ENCODE measurements around the gene EMC10. TPM values are rescaled to one million over a fixed set of nuclear protein-coding genes. Genes with fewer than 3 reads are reported as not detected.

EMC10 gene
- total RNA-seq, 1 experiment from 2014 or later = 61.3 TPM

DNA sequence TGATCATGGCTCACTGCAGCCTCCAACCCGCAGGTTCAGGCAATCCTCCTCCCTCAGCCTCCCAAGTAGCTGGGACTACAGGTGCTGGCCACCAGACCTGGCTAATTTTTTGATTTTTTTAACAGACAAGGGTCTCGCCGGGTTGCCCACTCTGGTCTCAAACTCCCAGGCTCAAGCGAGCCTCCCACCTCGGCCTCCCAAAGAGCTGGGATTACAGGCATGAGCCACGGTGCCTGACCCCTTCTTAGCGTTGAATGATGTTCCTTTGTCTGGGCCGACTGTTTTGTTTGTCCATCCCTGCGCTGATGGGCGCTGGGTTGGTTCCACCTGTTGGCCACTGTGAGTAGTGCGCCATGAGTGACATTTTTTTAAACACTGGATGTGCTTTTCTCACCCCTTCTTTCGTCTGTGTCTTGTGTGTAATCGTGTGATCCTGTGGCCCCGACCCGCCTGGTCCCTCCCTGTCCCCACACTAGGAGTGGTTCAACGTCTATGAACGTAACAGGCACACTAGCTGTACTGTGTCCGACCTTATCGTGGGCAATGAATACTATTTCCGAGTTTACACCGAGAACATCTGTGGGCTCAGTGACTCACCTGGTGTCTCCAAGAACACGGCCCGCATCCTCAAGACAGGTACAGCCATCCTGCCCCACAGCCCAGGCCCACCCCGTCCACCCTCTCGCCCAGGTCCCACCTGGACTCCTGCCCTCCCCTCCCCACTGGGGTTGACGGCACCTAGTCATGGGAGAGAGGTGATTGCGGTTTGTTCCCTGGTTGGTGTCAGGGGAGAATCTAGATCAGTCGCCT is 15.0 kb upstream of the EMC10 start:
- Mint-ChIP-seq H3K27me3 (ENCODE audit: insufficient read depth, unreplicated experiment) (peaks cover 14% of the 10 kb centered on the region), H3K4me1 (ENCODE audit: insufficient read depth, unreplicated experiment) (no peaks in the 10 kb centered on the region), H3K36me3 (ENCODE audit: insufficient read depth, unreplicated experiment) (no peaks in the 10 kb centered on the region), H3K4me3 (ENCODE audit: unreplicated experiment) (no peak overlapping the region), H3K9me3 (ENCODE audit: unreplicated experiment) (peaks cover 7% of the 10 kb centered on the region), H3K27ac (ENCODE audit: low read depth, unreplicated experiment) (no peak overlapping the region)
- DNase-seq (ENCODE audit: unreplicated experiment) = peak; percentile 78
- TF ChIP-seq, protein P1, sequence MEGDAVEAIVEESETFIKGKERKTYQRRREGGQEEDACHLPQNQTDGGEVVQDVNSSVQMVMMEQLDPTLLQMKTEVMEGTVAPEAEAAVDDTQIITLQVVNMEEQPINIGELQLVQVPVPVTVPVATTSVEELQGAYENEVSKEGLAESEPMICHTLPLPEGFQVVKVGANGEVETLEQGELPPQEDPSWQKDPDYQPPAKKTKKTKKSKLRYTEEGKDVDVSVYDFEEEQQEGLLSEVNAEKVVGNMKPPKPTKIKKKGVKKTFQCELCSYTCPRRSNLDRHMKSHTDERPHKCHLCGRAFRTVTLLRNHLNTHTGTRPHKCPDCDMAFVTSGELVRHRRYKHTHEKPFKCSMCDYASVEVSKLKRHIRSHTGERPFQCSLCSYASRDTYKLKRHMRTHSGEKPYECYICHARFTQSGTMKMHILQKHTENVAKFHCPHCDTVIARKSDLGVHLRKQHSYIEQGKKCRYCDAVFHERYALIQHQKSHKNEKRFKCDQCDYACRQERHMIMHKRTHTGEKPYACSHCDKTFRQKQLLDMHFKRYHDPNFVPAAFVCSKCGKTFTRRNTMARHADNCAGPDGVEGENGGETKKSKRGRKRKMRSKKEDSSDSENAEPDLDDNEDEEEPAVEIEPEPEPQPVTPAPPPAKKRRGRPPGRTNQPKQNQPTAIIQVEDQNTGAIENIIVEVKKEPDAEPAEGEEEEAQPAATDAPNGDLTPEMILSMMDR (IDR thresholded peaks at IDR 0.05; ENCODE audit: unreplicated experiment) = peak; percentile 81
- CTCF ChIA-PET = interaction anchor here (0.6 to 3.4 kb wide), 23 partner anchors 12 to 1014 kb away, joined by 3 to 27 read pairs (median 5); partner anchors contain the start of genes NAPSA and NR1H2
- POLR2A ChIA-PET = interaction anchor here (0.6 to 1.6 kb wide), 3 partner anchors 76 to 646 kb away, joined by 3 to 10 read pairs (median 4); partner anchors contain the start of gene POLD1
- intact Hi-C loops (cut with micrococcal nuclease) = loop anchor here (1.0 to 2.0 kb wide), 3 partner anchors 93 to 322 kb away; no protein-coding TSS in a partner anchor
- no TSS peak for BruUV-seq (replicated peaks)

DNA sequence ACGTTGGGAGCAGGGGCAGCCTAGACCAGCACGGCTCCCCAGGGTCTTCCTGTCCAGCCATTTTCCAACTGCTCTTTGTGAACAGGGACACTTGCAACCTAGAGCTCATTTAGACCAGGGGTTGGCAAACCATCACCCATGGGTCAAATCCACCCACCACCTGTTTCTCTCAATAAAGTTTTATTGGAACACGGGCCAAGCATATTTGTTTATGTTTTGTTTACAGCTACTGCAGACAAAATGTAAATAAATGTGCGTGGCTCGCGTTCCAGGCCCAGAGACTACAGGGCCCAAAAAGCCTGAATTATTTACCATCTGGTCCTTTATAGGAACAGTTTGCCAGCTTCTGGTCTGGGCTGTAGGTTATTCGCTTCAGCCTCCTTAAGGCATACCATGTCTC is 13.3 kb upstream of the EMC10 start:
- intact Hi-C loops (cut with micrococcal nuclease) = no loop called here
- no peak overlapping the region for H3K27ac Mint-ChIP-seq (ENCODE audit: low read depth, unreplicated experiment)

DNA sequence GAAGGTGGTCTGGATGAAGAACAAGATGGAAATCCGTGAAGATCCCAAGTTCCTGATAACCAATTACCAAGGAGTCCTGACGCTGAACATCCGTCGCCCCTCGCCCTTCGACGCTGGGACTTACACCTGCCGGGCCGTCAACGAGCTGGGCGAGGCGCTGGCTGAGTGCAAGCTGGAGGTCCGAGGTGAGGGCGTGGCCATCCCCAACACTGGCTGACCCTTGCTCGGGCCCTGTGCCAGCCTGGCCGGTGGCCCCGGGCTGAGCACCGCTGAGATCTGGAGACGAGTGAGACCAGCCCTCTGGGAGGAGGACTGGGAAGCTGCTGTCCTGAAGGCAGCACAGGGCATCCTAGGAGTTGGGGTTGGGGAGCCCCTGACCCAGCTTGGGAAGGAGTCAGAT is 12.0 kb upstream of the EMC10 start:
- DNase-seq (ENCODE audit: unreplicated experiment) = no peak
- H3K4me1 Mint-ChIP-seq (ENCODE audit: insufficient read depth, unreplicated experiment) = no peaks in the 10 kb centered on the region
- no peaks in the 10 kb centered on the region for H3K27me3 Mint-ChIP-seq (ENCODE audit: insufficient read depth, unreplicated experiment)
- intact Hi-C loops (cut with micrococcal nuclease) = no loop called here
- BruUV-seq (replicated peaks) = no TSS peak
- no peak overlapping the region for H3K4me3 Mint-ChIP-seq (ENCODE audit: unreplicated experiment)
- no peaks in the 10 kb centered on the region for H3K36me3 Mint-ChIP-seq (ENCODE audit: insufficient read depth, unreplicated experiment)
- no peak overlapping the region for H3K27ac Mint-ChIP-seq (ENCODE audit: low read depth, unreplicated experiment)
- ChIA-PET POLR2A (no interaction called here), CTCF (interaction anchor here (0.5 to 0.7 kb wide), 3 partner anchors 38 to 956 kb away, joined by 3 read pairs; no protein-coding TSS in a partner anchor)
- TF ChIP-seq, protein P1 (IDR thresholded peaks at IDR 0.05; ENCODE audit: unreplicated experiment) = no peak
- no peaks in the 10 kb centered on the region for H3K9me3 Mint-ChIP-seq (ENCODE audit: unreplicated experiment)

More for the DNA sequence above, 13.3 kb upstream of the EMC10 start:
- H3K4me1 Mint-ChIP-seq (ENCODE audit: insufficient read depth, unreplicated experiment) = no peaks in the 10 kb centered on the region
- H3K36me3 Mint-ChIP-seq (ENCODE audit: insufficient read depth, unreplicated experiment) = no peaks in the 10 kb centered on the region
- no peak overlapping the region for H3K4me3 Mint-ChIP-seq (ENCODE audit: unreplicated experiment)
- H3K27me3 Mint-ChIP-seq (ENCODE audit: insufficient read depth, unreplicated experiment) = no peaks in the 10 kb centered on the region
- TF ChIP-seq, protein P1 (IDR thresholded peaks at IDR 0.05; ENCODE audit: unreplicated experiment) = no peak
- POLR2A ChIA-PET = interaction anchor here (1.1 to 1.4 kb wide), 2 partner anchors 75 to 94 kb away, joined by 3 to 4 read pairs; no protein-coding TSS in a partner anchor
- CTCF ChIA-PET = interaction anchor here (0.5 to 3.4 kb wide), 11 partner anchors 9 to 1010 kb away, joined by 3 to 27 read pairs (median 3); partner anchors contain the start of gene NAPSA
- DNase-seq (ENCODE audit: unreplicated experiment) = no peak
- no peaks in the 10 kb centered on the region for H3K9me3 Mint-ChIP-seq (ENCODE audit: unreplicated experiment)
- no TSS peak for BruUV-seq (replicated peaks)

DNA sequence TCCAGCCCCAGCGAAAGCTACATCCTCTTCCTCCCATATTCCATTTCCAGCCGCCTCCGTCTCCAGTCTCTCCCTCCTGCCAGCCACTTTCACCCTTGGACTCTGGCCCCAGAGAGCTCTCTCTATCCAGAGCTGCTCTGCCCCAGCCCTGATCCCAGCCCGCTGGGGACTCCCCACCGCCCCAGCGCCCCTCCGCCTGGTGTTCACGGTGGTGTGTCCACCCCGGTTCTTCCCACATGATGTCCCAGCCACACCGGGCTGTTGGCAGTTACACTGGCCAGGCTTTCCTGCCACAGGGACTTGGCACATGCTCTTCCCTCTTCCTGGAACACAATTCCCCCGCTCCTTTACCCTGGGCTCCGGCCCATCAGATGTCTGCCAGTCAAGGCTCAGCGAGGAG is 11.3 kb upstream of the EMC10 start:
- BruUV-seq (replicated peaks) = no TSS peak
- Mint-ChIP-seq H3K4me1 (ENCODE audit: insufficient read depth, unreplicated experiment) (no peaks in the 10 kb centered on the region), H3K4me3 (ENCODE audit: unreplicated experiment) (no peak overlapping the region), H3K27ac (ENCODE audit: low read depth, unreplicated experiment) (no peak overlapping the region), H3K27me3 (ENCODE audit: insufficient read depth, unreplicated experiment) (no peaks in the 10 kb centered on the region), H3K36me3 (ENCODE audit: insufficient read depth, unreplicated experiment) (no peaks in the 10 kb centered on the region), H3K9me3 (ENCODE audit: unreplicated experiment) (no peaks in the 10 kb centered on the region)
- TF ChIP-seq, protein P1 (IDR thresholded peaks at IDR 0.05; ENCODE audit: unreplicated experiment) = no peak
- no peak for DNase-seq (ENCODE audit: unreplicated experiment)
- POLR2A ChIA-PET = no interaction called here
- intact Hi-C loops (cut with micrococcal nuclease) = no loop called here
- CTCF ChIA-PET = interaction anchor here (0.6 to 1.4 kb wide), 3 partner anchors 112 to 522 kb away, joined by 3 read pairs; no protein-coding TSS in a partner anchor
